Measurements from ENCODE around the gene ZNF487. TPM values are rescaled to one million over a fixed set of nuclear protein-coding genes. Genes with fewer than 3 reads are reported as not detected.

The ZNF487 gene
- polyA plus RNA-seq, 3 donors from 2014 or later, result 7.7 to 15.8 (median 13.0) TPM

Other genes with a start within 250 kb of the ZNF487 start
- gene RASGEF1A, start 170.0 kb upstream of the ZNF487 start, polyA plus RNA-seq, result 10 to 100 TPM in 1 of 3 donors, 1 to 10 TPM in 2; 4.4 to 11.6 (median 5.6) TPM
- gene FXYD4, start 65.5 kb upstream of the ZNF487 start, polyA plus RNA-seq, result not detected
- gene HNRNPF, start 27.9 kb upstream of the ZNF487 start, polyA plus RNA-seq, result 100 to 1,000 TPM; 184 to 274 (median 203) TPM
- gene ZNF239, start 137.5 kb downstream of the ZNF487 start, polyA plus RNA-seq, result under 1 TPM in 2 of 3 donors, not detected in 1; 0.43 to 0.83 TPM
- gene ZNF485, start 169.3 kb downstream of the ZNF487 start, polyA plus RNA-seq, result 1 to 10 TPM in 2 of 3 donors, not detected in 1; 2.4 to 6.4 TPM
- 100 to 1,000 TPM in 2 of 3 donors, 10 to 100 TPM in 1; 97.4 to 139 (median 111) TPM for gene ZNF32, start 211.8 kb downstream of the ZNF487 start, polyA plus RNA-seq